WTC11 (cell line): Measurements from ENCODE around the gene ZSCAN32. TPM values are rescaled to one million over a fixed set of nuclear protein-coding genes. Genes with fewer than 3 reads are reported as not detected.

ENCODE experiments used
- ATAC-seq: fragments of 200-7000 bp; cut with Tn5 transposase; 2 replicates; pipeline ENCODE4 v1.10.0; 2021; ENCODE audit warnings: mild to moderate bottlenecking, moderate library complexity
- CTCF ChIA-PET: fragments of 300-600 bp; sonication (Branson Sonifier 250); formaldehyde crosslinking; loops from one replicate; lab custom pipeline; 2021; ENCODE audit warnings: antibody characterized with exemption; lab: Charles Lee
- POLR2A ChIA-PET: fragments of 350-600 bp; sonication (Branson Sonifier 250); formaldehyde crosslinking; loops from one replicate; lab custom pipeline; 2021; ENCODE audit warnings: antibody characterized with exemption; lab: Charles Lee
- DNase-seq: peaks from one replicate; pipeline ENCODE4 v3.0.0; 2021; ENCODE audit warnings: low spot score
- H3K27ac Mint-ChIP-seq: 2 replicates; pipeline ENCODE4 v1.8.0; 2021; ENCODE audit warnings: mixed read lengths
- H3K27me3 Mint-ChIP-seq: 2 replicates; pipeline ENCODE4 v1.8.0; 2021; ENCODE audit warnings: low read depth, mild to moderate bottlenecking, moderate library complexity, mixed read lengths
- H3K36me3 Mint-ChIP-seq: 2 replicates; pipeline ENCODE4 v1.8.0; 2021; ENCODE audit warnings: mixed read lengths
- H3K4me1 Mint-ChIP-seq: 2 replicates; pipeline ENCODE4 v1.8.0; 2022; ENCODE audit warnings: mixed read lengths
- H3K4me3 Mint-ChIP-seq: 2 replicates; pipeline ENCODE4 v1.8.0; 2021; ENCODE audit warnings: mild to moderate bottlenecking, moderate library complexity, mixed read lengths
- H3K9me3 Mint-ChIP-seq: 2 replicates; pipeline ENCODE4 v1.8.0; 2021; ENCODE audit warnings: mixed read lengths
- AFF4 ChIP-seq: sonication (generic); formaldehyde crosslinking; IDR thresholded peaks from 2 replicates; pipeline ENCODE4 v1.8.1; 2023; ENCODE audit warnings: mild to moderate bottlenecking, missing genetic modification reagents, borderline replicate concordance
- ATF2 ChIP-seq: sonication (generic); formaldehyde crosslinking; IDR thresholded peaks from 2 replicates; pipeline ENCODE4 v1.8.1; 2022; ENCODE audit warnings: low read depth, missing genetic modification reagents, borderline replicate concordance
- CREM ChIP-seq: sonication (generic); formaldehyde crosslinking; IDR thresholded peaks from 2 replicates; pipeline ENCODE4 v1.8.1; 2022; ENCODE audit warnings: mild to moderate bottlenecking, missing genetic modification reagents, moderate library complexity
- CTCF ChIP-seq: fragments of 200-600 bp; IDR thresholded peaks from 2 replicates; pipeline ENCODE4 v1.8.0; 2022; ENCODE audit warnings: antibody characterized with exemption
- E2F1 ChIP-seq: sonication (generic); formaldehyde crosslinking; IDR thresholded peaks from 2 replicates; pipeline ENCODE4 v1.8.0; 2022; ENCODE audit warnings: mild to moderate bottlenecking, missing genetic modification reagents
- EMX1 ChIP-seq: fragments of 250-450 bp; sonication (Bioruptor Pico); IDR thresholded peaks from 2 replicates; pipeline ENCODE4 v1.8.0; 2021; ENCODE audit warnings: mild to moderate bottlenecking
- HMGA2 ChIP-seq: fragments of 250-450 bp; sonication (Bioruptor Pico); IDR thresholded peaks from 2 replicates; pipeline ENCODE4 v1.4.0; 2021; ENCODE audit warnings: mild to moderate bottlenecking, moderate library complexity
- JUN ChIP-seq: sonication (generic); formaldehyde crosslinking; IDR thresholded peaks from 2 replicates; pipeline ENCODE4 v1.8.0; 2023; ENCODE audit warnings: mild to moderate bottlenecking, missing genetic modification reagents
- MLX ChIP-seq: sonication (generic); formaldehyde crosslinking; IDR thresholded peaks from 2 replicates; pipeline ENCODE4 v1.8.1; 2023; ENCODE audit warnings: mild to moderate bottlenecking, missing genetic modification reagents, moderate library complexity
- NFE2L1 ChIP-seq: sonication (generic); formaldehyde crosslinking; IDR thresholded peaks from 2 replicates; pipeline ENCODE4 v1.8.1; 2023; ENCODE audit warnings: missing genetic modification reagents
- NR1H2 ChIP-seq: sonication (generic); formaldehyde crosslinking; IDR thresholded peaks from 2 replicates; pipeline ENCODE4 v1.9.0; 2021; ENCODE audit warnings: mild to moderate bottlenecking, moderate library complexity, missing genetic modification reagents
- PRDM15 ChIP-seq: sonication (generic); formaldehyde crosslinking; IDR thresholded peaks from 2 replicates; pipeline ENCODE4 v1.8.0; 2022; ENCODE audit warnings: missing genetic modification reagents
- PREB ChIP-seq: sonication (generic); formaldehyde crosslinking; IDR thresholded peaks from 2 replicates; pipeline ENCODE4 v1.8.1; 2022; ENCODE audit warnings: mild to moderate bottlenecking, missing genetic modification reagents, moderate library complexity, borderline replicate concordance
- PRRX2 ChIP-seq: fragments of 250-450 bp; sonication (Bioruptor Pico); IDR thresholded peaks from 2 replicates; pipeline ENCODE4 v1.8.0; 2021; ENCODE audit warnings: mild to moderate bottlenecking
- SMAD3 ChIP-seq: sonication (generic); formaldehyde crosslinking; IDR thresholded peaks from 2 replicates; pipeline ENCODE4 v1.8.0; 2022; ENCODE audit warnings: missing genetic modification reagents, mild to moderate bottlenecking, borderline replicate concordance
- SP1 ChIP-seq: sonication (generic); formaldehyde crosslinking; conservative IDR thresholded peaks from 2 replicates; pipeline ENCODE4 v1.8.1; 2022; ENCODE audit warnings: missing genetic modification reagents
- TP53 ChIP-seq: sonication (generic); formaldehyde crosslinking; IDR thresholded peaks from 2 replicates; pipeline ENCODE4 v1.8.1; 2023; ENCODE audit warnings: mild to moderate bottlenecking, missing genetic modification reagents
- USF1 ChIP-seq: sonication (generic); formaldehyde crosslinking; IDR thresholded peaks from 2 replicates; pipeline ENCODE4 v1.8.0; 2022; ENCODE audit warnings: mild to moderate bottlenecking, missing genetic modification reagents
- ZBTB21 ChIP-seq: sonication (generic); formaldehyde crosslinking; IDR thresholded peaks from 2 replicates; pipeline ENCODE4 v1.8.1; 2023; ENCODE audit warnings: mild to moderate bottlenecking, missing genetic modification reagents, borderline replicate concordance
- ZNF263 ChIP-seq: sonication (generic); formaldehyde crosslinking; IDR thresholded peaks from 2 replicates; pipeline ENCODE4 v1.8.1; 2022; ENCODE audit warnings: low read depth, mild to moderate bottlenecking, moderate library complexity, missing genetic modification reagents
- ZNF317 ChIP-seq: sonication (generic); formaldehyde crosslinking; IDR thresholded peaks from 2 replicates; pipeline ENCODE4 v1.8.1; 2023; ENCODE audit warnings: low read depth, mild to moderate bottlenecking, moderate library complexity, missing genetic modification reagents, borderline replicate concordance
- ZNF396 ChIP-seq: fragments of 250-450 bp; sonication (Bioruptor Pico); IDR thresholded peaks from 2 replicates; pipeline ENCODE4 v1.8.0; 2021; ENCODE audit warnings: mild to moderate bottlenecking, moderate library complexity, borderline replicate concordance
- total RNA-seq: library from RNA; stranded (reverse); gene quantifications from 3 replicates; pipeline ENCODE4 v1.2.3, GENCODE V29; 2021

The ZSCAN32 gene
- total RNA-seq, 1 experiment from 2014 or later: 16.7 TPM

GRCh38 chr16:3358871-3359270 lies 41.9 kb downstream of the ZSCAN32 start:
- ATAC-seq (no peak), DNase-seq (no peak)
- TF ChIP-seq MLX (no peak), CTCF (no peak), SMAD3 (no peak), HMGA2 (CRISPR knock-in tag) (no peak), USF1 (CRISPR knock-in tag) (no peak), JUN (no peak), PRDM15 (CRISPR knock-in tag) (no peak), ZNF317 (CRISPR knock-in tag) (no peak), E2F1 (no peak), NFE2L1 (CRISPR knock-in tag) (no peak), SP1 (CRISPR knock-in tag) (no peak)
- Mint-ChIP-seq H3K36me3 (peaks cover 11% of the 10 kb centered on the region), H3K4me1 (no peaks in the 10 kb centered on the region), H3K9me3 (peaks cover 46% of the 10 kb centered on the region), H3K4me3 (no peak overlapping the region), H3K27me3 (peaks cover 48% of the 10 kb centered on the region), H3K27ac (no peak overlapping the region)
- CTCF ChIA-PET: no interaction called here
- POLR2A ChIA-PET: no interaction called here

- Mint-ChIP-seq H3K4me1 (no peaks in the 10 kb centered on the region), H3K36me3 (peaks cover 11% of the 10 kb centered on the region), H3K27me3 (peaks cover 44% of the 10 kb centered on the region), H3K9me3 (peaks cover 49% of the 10 kb centered on the region), H3K4me3 (no peak overlapping the region), H3K27ac (no peak overlapping the region)
- POLR2A ChIA-PET: no interaction called here
- DNase-seq (no peak), ATAC-seq (no peak; the same call in 1 of the 2 replicates)
- CTCF ChIA-PET: no interaction called here
- TF ChIP-seq PRRX2 (CRISPR knock-in tag): no peak
- TF ChIP-seq EMX1 (CRISPR knock-in tag): no peak
- no peak for TF ChIP-seq NR1H2 (CRISPR knock-in tag)
- no peak for TF ChIP-seq PREB (CRISPR knock-in tag)
- TF ChIP-seq ZNF263 (CRISPR knock-in tag): no peak
- no peak for TF ChIP-seq ZNF317 (CRISPR knock-in tag)
- TF ChIP-seq ZNF396 (CRISPR knock-in tag): no peak
- no peak for TF ChIP-seq ATF2 (CRISPR knock-in tag)
- no peak for TF ChIP-seq AFF4 (CRISPR knock-in tag)
- no peak for TF ChIP-seq TP53 (CRISPR knock-in tag)
- TF ChIP-seq ZBTB21 (CRISPR knock-in tag): no peak
- TF ChIP-seq CREM (CRISPR knock-in tag): no peak
Measured at GRCh38 chr16:3356118-3356517, 44.7 kb downstream of the ZSCAN32 start.
